BJ (cell line): Measurements from ENCODE around the gene SLC39A6. TPM values are rescaled to one million over a fixed set of nuclear protein-coding genes. Genes with fewer than 3 reads are reported as not detected.
A peak's percentile ranks its signal among the peaks of the same experiment; 100 is the strongest.

Experiments used
- CTCF ChIA-PET: fragments of 350-600 bp; formaldehyde crosslinking; extraction: SDS; loops from one replicate; lab custom pipeline; 2021; ENCODE audit warnings: antibody characterized with exemption, inconsistent platforms; lab: Yijun Ruan, JAX
- POLR2A ChIA-PET: fragments of 300-600 bp; sonication (Branson Sonifier 250); formaldehyde crosslinking; extraction: SDS; loops from one replicate; lab custom pipeline; 2021; ENCODE audit warnings: antibody characterized with exemption; lab: Charles Lee
- DNase-seq: peaks from one replicate; pipeline ENCODE4 v3.0.0-alpha.2; 2011; ENCODE audit warnings: low read depth
- H3K27me3 ChIP-seq: 2 replicates; pipeline ENCODE4 v1.6.0; 2011; ENCODE audit warnings: low read length; ENCODE audit not compliant: control insufficient read depth, insufficient read depth
- H3K36me3 ChIP-seq: 2 replicates; pipeline ENCODE4 v1.5.1; 2011; ENCODE audit warnings: low read length; ENCODE audit not compliant: control insufficient read depth, insufficient read depth
- H3K4me3 ChIP-seq: 2 replicates; pipeline ENCODE4 v1.5.1; 2011; ENCODE audit warnings: low read depth, mild to moderate bottlenecking, control low read depth, low read length
- polyA plus RNA-seq: library from polyadenylated mRNA; depleted of rRNA; stranded (reverse); fragments of >200 nt; gene quantifications from 2 replicates; pipeline ENCODE4 v1.2.3, GENCODE V29; 2011
- TF ChIP-seq, protein P1 (sequence below): IDR thresholded peaks from 2 replicates; pipeline ENCODE4 v1.5.1; 2011; ENCODE audit warnings: low read depth, mild to moderate bottlenecking, control low read depth, inconsistent platforms, low read length, moderate library complexity; ENCODE audit not compliant: insufficient read depth

Gene SLC39A6
- polyA plus RNA-seq, 1 experiment: 99.2 TPM

GRCh38 chr18:36139245-36139644 lies 10.1 kb upstream of the SLC39A6 start:
- POLR2A ChIA-PET: no interaction called here
- H3K27me3 ChIP-seq: no peaks in the 10 kb centered on the region
- peaks cover 14% of the 10 kb centered on the region for H3K36me3 ChIP-seq
- TF ChIP-seq, protein P1, sequence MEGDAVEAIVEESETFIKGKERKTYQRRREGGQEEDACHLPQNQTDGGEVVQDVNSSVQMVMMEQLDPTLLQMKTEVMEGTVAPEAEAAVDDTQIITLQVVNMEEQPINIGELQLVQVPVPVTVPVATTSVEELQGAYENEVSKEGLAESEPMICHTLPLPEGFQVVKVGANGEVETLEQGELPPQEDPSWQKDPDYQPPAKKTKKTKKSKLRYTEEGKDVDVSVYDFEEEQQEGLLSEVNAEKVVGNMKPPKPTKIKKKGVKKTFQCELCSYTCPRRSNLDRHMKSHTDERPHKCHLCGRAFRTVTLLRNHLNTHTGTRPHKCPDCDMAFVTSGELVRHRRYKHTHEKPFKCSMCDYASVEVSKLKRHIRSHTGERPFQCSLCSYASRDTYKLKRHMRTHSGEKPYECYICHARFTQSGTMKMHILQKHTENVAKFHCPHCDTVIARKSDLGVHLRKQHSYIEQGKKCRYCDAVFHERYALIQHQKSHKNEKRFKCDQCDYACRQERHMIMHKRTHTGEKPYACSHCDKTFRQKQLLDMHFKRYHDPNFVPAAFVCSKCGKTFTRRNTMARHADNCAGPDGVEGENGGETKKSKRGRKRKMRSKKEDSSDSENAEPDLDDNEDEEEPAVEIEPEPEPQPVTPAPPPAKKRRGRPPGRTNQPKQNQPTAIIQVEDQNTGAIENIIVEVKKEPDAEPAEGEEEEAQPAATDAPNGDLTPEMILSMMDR: no peak
- no peak for DNase-seq
- H3K4me3 ChIP-seq: no peak overlapping the region
- CTCF ChIA-PET: interaction anchor here (0.8 to 1.3 kb wide), 2 partner anchors 9 to 41 kb away, joined by 3 read pairs; no protein-coding TSS in a partner anchor

DNA sequence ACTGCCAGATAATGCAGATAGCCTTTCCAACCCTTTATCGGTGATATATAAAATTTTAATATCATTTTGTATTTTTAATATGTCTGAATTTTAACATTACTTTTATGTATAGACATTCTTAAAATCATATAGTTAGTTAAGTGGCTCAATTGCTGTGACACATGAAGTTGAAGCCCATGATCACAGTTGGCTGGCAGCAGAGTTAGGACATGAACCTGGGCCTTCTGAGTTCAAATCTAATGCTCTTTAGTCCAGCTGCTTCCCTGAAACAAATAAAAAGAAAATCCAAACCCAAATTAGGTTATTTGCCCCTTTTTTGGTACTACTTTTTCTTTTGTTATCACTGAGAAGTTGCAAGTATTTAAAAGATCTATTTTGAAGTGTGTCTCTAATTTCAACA lies 6.1 kb upstream of the SLC39A6 start:
- Histone ChIP-seq H3K4me3 (no peak overlapping the region), H3K36me3 (peaks cover 9% of the 10 kb centered on the region), H3K27me3 (no peaks in the 10 kb centered on the region)
- no peak for DNase-seq
- TF ChIP-seq, protein P1: no peak
- POLR2A ChIA-PET: no interaction called here
- CTCF ChIA-PET: no interaction called here

DNA sequence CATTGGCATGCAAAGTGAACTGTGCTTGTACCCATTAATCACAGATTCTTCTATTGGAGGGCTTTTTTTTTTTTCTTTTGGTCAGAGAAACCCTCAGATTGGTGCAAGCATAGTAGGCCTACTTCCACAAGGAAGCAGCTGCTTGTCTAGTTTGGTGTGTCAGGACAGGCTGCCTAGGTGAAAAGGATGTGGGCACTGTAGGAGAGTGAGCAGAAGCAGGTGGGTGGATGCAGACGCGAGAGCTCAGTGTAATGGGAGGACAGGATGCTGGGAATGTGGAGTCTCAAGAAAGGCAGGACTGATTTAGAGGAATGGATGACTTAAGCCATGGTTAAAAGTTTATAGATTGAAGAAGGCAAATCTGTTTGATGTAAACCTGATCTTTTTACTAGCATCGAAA lies 3.6 kb upstream of the SLC39A6 start:
- DNase-seq: no peak
- H3K36me3 ChIP-seq: no peaks in the 10 kb centered on the region; the same call in none of the 2 replicates
- H3K27me3 ChIP-seq: no peaks in the 10 kb centered on the region
- POLR2A ChIA-PET: no interaction called here
- CTCF ChIA-PET: no interaction called here
- H3K4me3 ChIP-seq: no peak overlapping the region
- TF ChIP-seq, protein P1: no peak

GRCh38 chr18:36131692-36132483 lies 2.7 kb upstream of the SLC39A6 start:
- Histone ChIP-seq H3K36me3 (no peaks in the 10 kb centered on the region; the same call in none of the 2 replicates), H3K4me3 (no peak overlapping the region), H3K27me3 (no peaks in the 10 kb centered on the region)
- POLR2A ChIA-PET: interaction anchor here (0.6 kb wide), 1 partner anchor 81 kb away, joined by 6 read pairs; no protein-coding TSS in a partner anchor
- CTCF ChIA-PET: interaction anchor here (1.0 kb wide), 1 partner anchor 106 kb away, joined by 4 read pairs; no protein-coding TSS in a partner anchor
- no peak for DNase-seq
- TF ChIP-seq, protein P1: no peak

- DNase-seq: no peak
- ChIA-PET CTCF (interaction anchor here (1.0 to 1.5 kb wide), 2 partner anchors 18 to 105 kb away, joined by 4 to 5 read pairs; no protein-coding TSS in a partner anchor), POLR2A (interaction anchor here (0.6 kb wide), 1 partner anchor 80 kb away, joined by 6 read pairs; no protein-coding TSS in a partner anchor)
- TF ChIP-seq, protein P1: no peak
- Histone ChIP-seq H3K27me3 (no peaks in the 10 kb centered on the region), H3K4me3 (peak overlapping the region; percentile 77), H3K36me3 (no peaks in the 10 kb centered on the region; the same call in none of the 2 replicates)
Measured at GRCh38 chr18:36130883-36131653, 1.9 kb upstream of the SLC39A6 start.
